Hepatocyte (in vitro differentiated cells): ENCODE data around the gene GLRX2. TPM values are rescaled to one million over a fixed set of nuclear protein-coding genes. Genes with fewer than 3 reads are reported as not detected.

Experiments
- DNase-seq: peaks from one replicate; pipeline ENCODE4 v3.0.0-alpha.2; 2016; ENCODE audit warnings: low spot score
- H2AFZ ChIP-seq: fragments of 200-600 bp; sonication (generic); 2 replicates; pipeline ENCODE4 v1.6.0; 2016; ENCODE audit warnings: antibody characterized with exemption, mild to moderate bottlenecking
- H3K27ac ChIP-seq: fragments of 200-600 bp; sonication (generic); 2 replicates; pipeline ENCODE4 v1.5.1; 2016; ENCODE audit warnings: mild to moderate bottlenecking
- H3K27me3 ChIP-seq: fragments of 200-600 bp; sonication (generic); 2 replicates; pipeline ENCODE4 v1.6.1; 2016
- H3K36me3 ChIP-seq: fragments of 200-600 bp; sonication (generic); replicated peaks from 2 replicates; pipeline ENCODE4 v1.5.1; 2016; ENCODE audit warnings: low read depth; ENCODE audit not compliant: insufficient read depth
- H3K4me1 ChIP-seq: fragments of 200-600 bp; sonication (generic); 2 replicates; pipeline ENCODE4 v1.5.1; 2016; ENCODE audit warnings: mild to moderate bottlenecking, moderate library complexity; ENCODE audit not compliant: insufficient read depth
- H3K4me2 ChIP-seq: fragments of 200-600 bp; sonication (generic); 2 replicates; pipeline ENCODE4 v1.6.0; 2016
- H3K4me3 ChIP-seq: fragments of 200-600 bp; sonication (generic); 2 replicates; pipeline ENCODE4 v1.5.1; 2016; ENCODE audit warnings: mild to moderate bottlenecking
- H3K79me2 ChIP-seq: fragments of 200-600 bp; sonication (generic); 2 replicates; pipeline ENCODE4 v1.6.0; 2017; ENCODE audit warnings: mild to moderate bottlenecking
- H3K9me2 ChIP-seq: fragments of 200-600 bp; sonication (generic); replicated peaks from 2 replicates; pipeline ENCODE4 v1.6.0; 2017; ENCODE audit warnings: mild to moderate bottlenecking; ENCODE audit not compliant: insufficient read depth
- H3K9me3 ChIP-seq: fragments of 200-600 bp; sonication (generic); 2 replicates; pipeline ENCODE4 v1.5.1; 2016; ENCODE audit warnings: low read depth, mild to moderate bottlenecking
- H4K20me1 ChIP-seq: fragments of 200-600 bp; sonication (generic); 2 replicates; pipeline ENCODE4 v1.6.0; 2016; ENCODE audit warnings: mild to moderate bottlenecking; ENCODE audit not compliant: insufficient read depth, poor library complexity, severe bottlenecking
- EZH2 ChIP-seq: fragments of 200-600 bp; sonication (generic); IDR thresholded peaks from 2 replicates; pipeline ENCODE4 v1.6.1; 2016; ENCODE audit warnings: antibody characterized with exemption, mild to moderate bottlenecking, borderline replicate concordance
- EZH2phosphoT487 ChIP-seq: fragments of 200-600 bp; sonication (generic); IDR thresholded peaks from one replicate; pipeline ENCODE4 v1.6.1; 2018; ENCODE audit warnings: antibody characterized with exemption, mild to moderate bottlenecking, low read depth, moderate library complexity; ENCODE audit not compliant: unreplicated experiment, severe bottlenecking
- WGBS: methylation state at CpG from one replicate; pipeline ENCODE4 v1.1.6; 2016; ENCODE audit warnings: low lambda C conversion rate; ENCODE audit errors: missing lambda C conversion rate; 5-methylcytosine and 5-hydroxymethylcytosine counted together
- polyA plus RNA-seq: library from polyadenylated mRNA; unstranded; fragments of >200 nt; fragmentation: Nextera tagmentation; extraction: Ambion mirVana; gene quantifications from 2 replicates; pipeline ENCODE4 v1.2.1, GENCODE V29; 2016
- total RNA-seq: library from RNA; depleted of rRNA; stranded (reverse); fragments of >200 nt; gene quantifications from 2 replicates; pipeline ENCODE4 v1.2.3, GENCODE V29; 2014
- TF ChIP-seq, protein P1 (sequence below): fragments of 200-600 bp; sonication (generic); IDR thresholded peaks from 2 replicates; pipeline ENCODE4 v1.5.1; 2016; ENCODE audit warnings: antibody characterized with exemption, mild to moderate bottlenecking; ENCODE audit not compliant: poor library complexity

The GLRX2 gene
- total and polyA plus RNA-seq, 2 experiments from 2014 or later, result 20.4 to 41.0 TPM

DNA sequence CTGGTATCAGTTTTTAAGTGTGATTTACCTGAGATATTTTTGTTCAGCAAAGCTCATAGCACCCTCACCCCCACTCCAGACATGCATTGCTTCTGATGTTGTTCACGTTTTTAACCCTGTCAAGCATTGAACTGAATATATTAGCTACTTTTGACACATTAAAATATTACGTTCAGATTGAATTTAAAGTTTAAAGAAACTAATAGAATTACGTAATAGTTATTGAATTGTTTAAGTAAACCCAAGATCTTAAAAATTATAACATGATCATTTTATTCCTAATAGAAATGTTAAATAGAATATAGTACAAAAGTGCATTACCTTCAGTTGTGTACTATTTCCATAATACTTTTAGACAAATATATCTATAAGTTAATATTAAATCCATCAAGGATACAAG lies 18.9 kb downstream of the GLRX2 start:
- TF ChIP-seq EZH2 (no peak), EZH2phosphoT487 (no peak)
- WGBS, result 96% methylated on average over 3 of the region's 3 CpGs
- Histone ChIP-seq H3K27ac (no peak overlapping the region), H3K4me3 (no peak overlapping the region), H3K27me3 (no peaks in the 10 kb centered on the region), H3K36me3 (peaks cover 6% of the 10 kb centered on the region), H3K4me2 (no peak overlapping the region), H3K9me3 (no peaks in the 10 kb centered on the region), H3K79me2 (no peaks in the 10 kb centered on the region), H2AFZ (no peak overlapping the region), H4K20me1 (no peaks in the 10 kb centered on the region), H3K4me1 (no peaks in the 10 kb centered on the region), H3K9me2 (no peaks in the 10 kb centered on the region)
- DNase-seq, result no peak

- no peak for DNase-seq
- Histone ChIP-seq H3K79me2 (no peaks in the 10 kb centered on the region), H3K4me3 (no peak overlapping the region), H3K27me3 (no peaks in the 10 kb centered on the region), H4K20me1 (no peaks in the 10 kb centered on the region), H3K9me2 (no peaks in the 10 kb centered on the region), H3K36me3 (peaks cover 10% of the 10 kb centered on the region), H2AFZ (no peak overlapping the region), H3K27ac (no peak overlapping the region), H3K4me1 (no peaks in the 10 kb centered on the region), H3K4me2 (no peak overlapping the region), H3K9me3 (no peaks in the 10 kb centered on the region)
- WGBS, result 100% methylated on average over 1 of the region's 1 CpG
- TF ChIP-seq, protein P1, sequence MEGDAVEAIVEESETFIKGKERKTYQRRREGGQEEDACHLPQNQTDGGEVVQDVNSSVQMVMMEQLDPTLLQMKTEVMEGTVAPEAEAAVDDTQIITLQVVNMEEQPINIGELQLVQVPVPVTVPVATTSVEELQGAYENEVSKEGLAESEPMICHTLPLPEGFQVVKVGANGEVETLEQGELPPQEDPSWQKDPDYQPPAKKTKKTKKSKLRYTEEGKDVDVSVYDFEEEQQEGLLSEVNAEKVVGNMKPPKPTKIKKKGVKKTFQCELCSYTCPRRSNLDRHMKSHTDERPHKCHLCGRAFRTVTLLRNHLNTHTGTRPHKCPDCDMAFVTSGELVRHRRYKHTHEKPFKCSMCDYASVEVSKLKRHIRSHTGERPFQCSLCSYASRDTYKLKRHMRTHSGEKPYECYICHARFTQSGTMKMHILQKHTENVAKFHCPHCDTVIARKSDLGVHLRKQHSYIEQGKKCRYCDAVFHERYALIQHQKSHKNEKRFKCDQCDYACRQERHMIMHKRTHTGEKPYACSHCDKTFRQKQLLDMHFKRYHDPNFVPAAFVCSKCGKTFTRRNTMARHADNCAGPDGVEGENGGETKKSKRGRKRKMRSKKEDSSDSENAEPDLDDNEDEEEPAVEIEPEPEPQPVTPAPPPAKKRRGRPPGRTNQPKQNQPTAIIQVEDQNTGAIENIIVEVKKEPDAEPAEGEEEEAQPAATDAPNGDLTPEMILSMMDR, result no peak
- TF ChIP-seq EZH2phosphoT487 (no peak), EZH2 (no peak)
These were observed 20.0 kb downstream of the GLRX2 start for GRCh38 chr1:193085263-193085662.

- Histone ChIP-seq H3K27me3 (no peaks in the 10 kb centered on the region), H3K27ac (no peak overlapping the region), H3K4me2 (no peak overlapping the region), H2AFZ (no peak overlapping the region), H3K79me2 (no peaks in the 10 kb centered on the region), H3K9me3 (no peaks in the 10 kb centered on the region), H3K9me2 (no peaks in the 10 kb centered on the region), H3K4me3 (no peak overlapping the region), H3K4me1 (no peaks in the 10 kb centered on the region), H4K20me1 (no peaks in the 10 kb centered on the region), H3K36me3 (peaks cover 10% of the 10 kb centered on the region)
- DNase-seq, result no peak
- TF ChIP-seq EZH2, result no peak
- TF ChIP-seq EZH2phosphoT487, result no peak
- TF ChIP-seq, protein P1, result no peak
- 91% methylated on average over 6 of the region's 6 CpGs for WGBS
These were observed 21.7 kb downstream of the GLRX2 start for GRCh38 chr1:193083365-193084088.

DNA sequence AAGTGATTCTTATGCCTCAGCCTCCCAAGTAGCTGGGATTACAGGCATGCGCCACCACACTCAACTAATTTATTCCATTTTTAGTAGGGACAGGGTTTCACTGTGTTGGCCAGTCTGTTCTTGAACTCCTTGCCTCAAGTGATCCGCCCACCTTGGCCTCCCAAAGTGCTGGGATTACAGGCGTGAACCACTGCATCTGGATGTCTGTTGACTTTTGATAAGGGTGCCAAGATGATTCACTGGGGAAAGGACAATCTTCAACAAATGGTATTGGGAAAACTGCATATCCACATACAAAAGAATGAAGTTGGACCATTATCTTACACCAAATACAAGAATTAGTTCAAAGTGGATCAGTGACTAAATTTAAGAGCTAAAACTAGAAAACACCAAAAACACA lies 26.0 kb downstream of the GLRX2 start:
- Histone ChIP-seq H3K9me2 (no peaks in the 10 kb centered on the region), H3K4me3 (no peak overlapping the region)
- TF ChIP-seq EZH2, result no peak
- TF ChIP-seq EZH2phosphoT487, result no peak
- TF ChIP-seq, protein P1, result no peak

More for the DNA sequence above, 26.0 kb downstream of the GLRX2 start:
- H3K4me2 ChIP-seq, result no peak overlapping the region
- H3K27ac ChIP-seq, result no peak overlapping the region
- no peaks in the 10 kb centered on the region for H3K4me1 ChIP-seq
- H2AFZ ChIP-seq, result no peak overlapping the region
- whole genome bisulfite sequencing, result 93% methylated on average over 3 of the region's 3 CpGs
- no peak for DNase-seq
- H3K79me2 ChIP-seq, result peaks cover 20% of the 10 kb centered on the region
- no peaks in the 10 kb centered on the region for H3K27me3 ChIP-seq
- no peaks in the 10 kb centered on the region for H3K9me3 ChIP-seq
- no peaks in the 10 kb centered on the region for H4K20me1 ChIP-seq
- peaks cover 12% of the 10 kb centered on the region for H3K36me3 ChIP-seq
